ENCODE measurements around the gene CYP4F2.
"Not testable (repeated sequence)": the region's sequence is repeated elsewhere in the genome, so short reads cannot be mapped to it uniquely, and the experiment has no call there.

Gene CYP4F2

GRCh38 chr19:15899561-15899960 is 1.7 kb upstream of the CYP4F2 start:
- not testable (repeated sequence) for DNase-seq

- no peak for DNase-seq
Observed at GRCh38 chr19:15897026-15897737, 692 bp downstream of the CYP4F2 start.

GRCh38 chr19:15895876-15896430 is 1.9 kb downstream of the CYP4F2 start:
- no peak for DNase-seq

- no peak for DNase-seq
Observed at GRCh38 chr19:15894359-15894758, 3.5 kb downstream of the CYP4F2 start.

GRCh38 chr19:15893477-15893876 is 4.4 kb downstream of the CYP4F2 start:
- DNase-seq: no peak

- DNase-seq: no peak
Observed at GRCh38 chr19:15892012-15892411, 5.9 kb downstream of the CYP4F2 start.

- DNase-seq: no peak
Observed at GRCh38 chr19:15891434-15891833, 6.4 kb downstream of the CYP4F2 start.

- not testable (repeated sequence) for DNase-seq
Observed at GRCh38 chr19:15889339-15889738, 8.5 kb downstream of the CYP4F2 start.

GRCh38 chr19:15885919-15886318 is 12.0 kb downstream of the CYP4F2 start:
- DNase-seq: no peak

GRCh38 chr19:15885167-15885566 is 12.7 kb downstream of the CYP4F2 start:
- DNase-seq: no peak

GRCh38 chr19:15883329-15883728 is 14.5 kb downstream of the CYP4F2 start:
- not testable (repeated sequence) for DNase-seq

- DNase-seq: no peak
Observed at GRCh38 chr19:15874821-15875474, 22.9 kb downstream of the CYP4F2 start.

GRCh38 chr19:15873771-15874170 is 24.1 kb downstream of the CYP4F2 start:
- not testable (repeated sequence) for DNase-seq

GRCh38 chr19:15871570-15871969 is 26.3 kb downstream of the CYP4F2 start:
- no peak for DNase-seq

- DNase-seq: no peak
Observed at GRCh38 chr19:15869873-15870272, 28.0 kb downstream of the CYP4F2 start.

GRCh38 chr19:15869109-15869555 is 28.7 kb downstream of the CYP4F2 start:
- peak; percentile 16 for DNase-seq

GRCh38 chr19:15866636-15867035 is 31.2 kb downstream of the CYP4F2 start:
- DNase-seq: no peak

- DNase-seq: no peak
Observed at GRCh38 chr19:15864824-15865223, 33.0 kb downstream of the CYP4F2 start.

- DNase-seq: no peak
Observed at GRCh38 chr19:15863272-15863671, 34.6 kb downstream of the CYP4F2 start.

- no peak for DNase-seq
Observed at GRCh38 chr19:15862444-15862843, 35.4 kb downstream of the CYP4F2 start.

GRCh38 chr19:15860522-15860921 is 37.4 kb downstream of the CYP4F2 start:
- no peak for DNase-seq

- DNase-seq: no peak
Observed at GRCh38 chr19:15859187-15859586, 38.7 kb downstream of the CYP4F2 start.

- DNase-seq: no peak
Observed at GRCh38 chr19:15850385-15850784, 47.5 kb downstream of the CYP4F2 start.

- DNase-seq: no peak
Observed at GRCh38 chr19:15846923-15847322, 51.0 kb downstream of the CYP4F2 start.

Data from fibroblast of skin of back (primary cell).